ENCODE data around the gene ARHGAP30.

Gene ARHGAP30

DNA sequence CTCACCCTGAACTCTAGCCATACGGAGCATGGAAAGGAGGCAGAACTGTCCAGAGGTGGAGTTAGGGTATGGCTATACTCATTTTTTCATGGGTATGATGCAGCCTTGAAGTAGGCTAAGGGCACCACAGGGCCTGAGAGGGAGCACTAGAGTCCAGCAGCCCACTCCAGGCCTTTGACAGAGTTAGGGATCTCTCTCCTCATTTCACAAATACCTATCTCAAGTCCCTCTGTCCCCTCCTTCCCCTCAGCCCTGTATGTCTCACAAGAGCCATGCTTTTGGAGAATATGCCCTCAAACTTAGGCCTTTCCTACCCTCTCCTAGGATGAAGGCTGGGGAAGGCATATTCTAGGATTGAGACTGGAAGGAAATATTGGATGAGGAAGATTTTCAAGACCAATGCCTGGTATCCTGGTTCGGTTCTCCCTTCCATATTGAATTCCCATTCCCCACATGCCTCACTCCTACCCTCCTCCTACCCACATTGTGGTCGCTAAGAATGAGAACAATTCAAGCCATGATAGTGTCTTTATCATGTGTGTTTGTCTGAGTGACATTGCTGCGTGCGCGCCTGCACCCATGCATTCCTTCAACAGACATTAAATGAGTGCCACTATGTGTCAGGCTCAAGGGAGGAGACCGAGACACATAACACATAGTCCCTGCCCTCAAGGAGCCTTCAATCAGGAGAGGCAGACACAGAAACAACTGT lies 22.3 kb upstream of the ARHGAP30 start:
- DNase-seq: no peak

DNA sequence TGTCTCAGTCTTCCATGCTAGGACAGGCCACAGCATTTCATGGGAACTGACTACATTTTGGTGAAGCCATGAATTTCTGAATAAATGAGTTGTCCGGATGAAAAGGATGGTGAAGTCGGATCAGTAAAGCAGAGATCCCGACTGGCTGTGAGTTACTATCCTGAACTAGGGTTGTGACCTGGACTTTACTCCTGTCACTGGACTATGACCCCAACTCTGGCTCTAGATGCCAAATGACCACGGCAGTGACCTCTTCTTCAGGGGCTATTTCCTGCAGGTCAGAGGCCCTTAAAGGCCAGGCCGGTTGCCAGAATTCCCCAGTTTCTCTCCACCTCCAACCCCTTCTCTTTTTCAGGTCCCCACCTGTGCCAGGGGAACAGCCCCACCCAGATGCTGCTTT lies 21.4 kb upstream of the ARHGAP30 start:
- no peak for DNase-seq

DNA sequence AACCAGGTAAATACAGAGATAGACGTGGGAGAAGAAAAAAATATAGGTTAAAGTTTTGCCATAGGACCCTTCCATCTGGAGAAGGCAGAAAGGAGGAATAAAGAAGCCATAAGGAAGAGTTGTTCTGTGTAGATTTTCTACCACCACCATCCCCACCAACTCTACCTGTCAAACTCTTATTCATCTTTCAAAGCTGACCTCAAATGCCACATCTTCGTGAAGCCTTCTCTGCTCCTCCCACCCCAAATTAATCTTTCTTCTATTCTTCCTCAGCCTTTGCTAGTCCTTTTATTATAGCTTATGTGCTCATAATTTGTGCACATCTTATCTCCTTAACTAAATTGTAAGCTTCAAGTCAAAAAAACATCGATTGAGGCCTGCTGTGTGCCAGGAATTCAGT lies 20.9 kb upstream of the ARHGAP30 start:
- no peak for DNase-seq

DNA sequence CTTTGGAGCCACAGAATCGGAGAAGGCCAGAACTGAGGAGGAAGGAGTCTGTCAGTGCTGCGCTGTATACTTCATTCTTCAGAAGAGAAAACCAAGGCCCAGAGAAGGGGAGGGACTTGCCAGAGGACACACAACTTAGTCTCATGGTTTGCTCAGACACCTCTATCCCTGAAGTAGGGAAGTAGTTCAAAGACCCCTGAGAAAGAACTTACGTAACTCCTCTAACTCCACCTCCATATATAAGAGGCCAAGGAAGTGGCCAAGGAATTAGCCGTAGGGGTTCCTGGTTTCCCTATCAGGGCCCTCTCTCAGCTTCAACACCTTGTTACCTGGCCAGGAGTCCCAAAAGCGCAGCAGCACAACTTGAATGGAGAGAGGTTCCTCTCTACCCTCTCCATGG lies 20.2 kb upstream of the ARHGAP30 start:
- DNase-seq: no peak

DNA sequence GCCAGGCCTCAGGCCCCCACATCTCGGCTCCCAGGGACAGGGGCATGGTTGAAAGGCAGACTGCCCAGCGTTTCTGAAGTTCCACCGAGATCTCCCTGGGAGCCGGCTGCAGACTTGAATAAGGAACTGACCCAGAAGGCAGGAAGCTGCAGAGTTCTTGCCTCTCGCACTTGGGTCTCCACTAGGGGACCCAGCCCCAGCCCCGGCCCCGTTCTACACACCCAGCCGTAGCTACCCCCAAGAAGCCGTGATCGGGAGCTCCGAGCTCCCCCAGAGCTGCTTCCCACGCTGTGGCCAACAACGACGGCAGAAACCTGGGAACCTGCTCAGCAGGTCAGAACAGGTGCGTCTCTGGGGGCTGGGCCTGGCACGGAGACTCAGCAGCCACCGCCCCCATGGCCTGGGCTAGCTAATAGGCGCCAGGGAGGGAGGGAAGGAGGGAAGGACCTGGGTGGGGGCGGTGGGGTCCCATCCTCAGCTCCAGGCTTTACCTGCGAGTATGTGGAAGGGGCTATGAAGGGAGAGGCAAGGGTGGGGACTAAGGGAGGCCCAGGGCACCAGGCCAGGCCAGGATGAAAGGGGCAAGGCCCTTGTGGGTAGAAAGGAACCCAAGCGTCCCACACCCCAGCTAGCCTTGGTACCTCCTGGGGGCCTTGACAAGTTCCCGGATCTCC lies 19.7 kb upstream of the ARHGAP30 start, which contains the start of gene NECTIN4:
TSS of gene NECTIN4 (minus strand) at position 308 of the 674 bp plus-strand sequence. CDS start at position 46, 262 bp downstream.
- no peak for DNase-seq

DNA sequence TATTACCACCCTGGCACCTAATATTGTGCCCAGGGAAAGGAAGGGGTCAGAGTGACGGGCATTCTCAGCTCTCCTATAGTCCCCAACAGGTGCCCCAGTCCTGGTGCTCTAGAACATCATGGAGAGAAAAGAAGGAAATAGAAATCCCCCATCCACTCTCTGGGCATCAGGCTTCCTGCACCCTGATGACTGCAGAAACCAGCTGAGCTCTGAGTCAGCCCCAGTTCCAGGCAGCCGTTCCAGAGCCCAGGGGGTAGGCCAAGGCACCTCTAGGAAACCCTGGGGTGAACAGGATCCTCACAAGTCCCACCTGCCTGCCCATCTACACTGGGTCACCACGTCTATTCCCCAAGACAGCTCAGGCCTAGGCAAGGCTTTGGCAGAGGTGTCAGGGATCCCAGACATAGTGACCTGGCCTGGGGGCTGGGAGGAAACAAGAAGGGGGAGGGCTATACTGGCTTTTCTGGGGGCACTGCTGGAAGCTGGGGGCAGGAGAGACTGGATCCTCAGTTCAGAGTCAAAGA lies 19.0 kb upstream of the ARHGAP30 start:
- no peak for DNase-seq

DNA sequence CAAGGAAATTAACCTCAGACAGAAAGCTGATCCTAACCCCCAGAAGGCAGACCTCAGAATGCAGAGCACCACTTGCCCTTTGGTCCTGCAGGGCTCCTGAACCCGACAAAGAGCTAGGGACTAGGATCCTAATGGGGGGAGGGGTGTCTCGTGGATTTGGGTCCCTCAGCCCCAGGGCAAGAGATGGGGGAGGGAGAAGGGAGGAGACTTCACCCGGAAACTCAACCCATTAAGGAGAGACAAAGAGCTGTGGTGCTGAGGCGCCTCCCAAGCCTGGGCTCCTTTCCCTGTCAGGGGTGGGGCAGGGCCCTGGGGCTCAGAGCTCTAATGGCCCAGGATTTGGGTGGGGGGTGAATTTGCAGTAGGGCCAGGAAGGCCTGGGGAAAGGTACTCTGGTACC lies 16.8 kb upstream of the ARHGAP30 start:
- DNase-seq: no peak

DNA sequence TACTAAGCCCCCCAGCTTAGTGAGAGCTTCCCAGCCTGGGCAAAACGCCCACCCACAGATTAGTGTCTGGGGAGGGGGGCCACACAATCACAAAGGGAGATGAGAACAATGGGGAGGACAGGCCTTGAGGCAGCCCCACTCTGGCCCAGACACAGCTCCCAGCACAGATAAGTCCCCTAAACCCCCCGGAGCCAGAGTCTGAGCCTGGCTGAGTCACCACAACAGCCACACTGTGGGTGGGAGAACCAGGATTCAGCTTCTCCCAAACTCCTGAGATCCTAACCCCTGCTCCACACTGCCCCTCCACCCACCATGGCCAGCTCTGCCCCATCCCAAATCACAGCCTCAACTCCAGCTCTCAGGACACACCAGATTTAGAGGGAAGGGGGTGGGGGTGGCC lies 15.5 kb upstream of the ARHGAP30 start:
- no peak for DNase-seq

DNA sequence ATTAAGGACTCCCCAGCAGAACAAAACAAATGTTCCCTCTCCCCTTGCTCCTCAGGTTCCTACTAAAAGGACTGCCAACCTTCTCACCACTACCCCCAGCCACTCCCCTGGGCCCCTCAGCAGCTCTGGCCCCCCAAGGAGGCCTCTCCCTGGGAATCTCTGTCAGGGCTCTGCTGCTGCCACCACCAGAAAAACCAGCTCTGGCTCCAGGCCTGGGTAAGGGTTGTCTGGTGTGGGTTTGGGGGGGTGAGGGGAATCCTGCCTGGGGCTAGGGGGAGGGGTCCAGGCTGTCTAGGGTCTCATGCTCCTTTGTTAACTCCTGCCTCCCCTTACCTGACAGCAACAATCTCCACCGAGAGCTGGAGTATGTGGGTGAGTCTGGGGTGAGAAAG lies 14.9 kb upstream of the ARHGAP30 start:
- DNase-seq: no peak

DNA sequence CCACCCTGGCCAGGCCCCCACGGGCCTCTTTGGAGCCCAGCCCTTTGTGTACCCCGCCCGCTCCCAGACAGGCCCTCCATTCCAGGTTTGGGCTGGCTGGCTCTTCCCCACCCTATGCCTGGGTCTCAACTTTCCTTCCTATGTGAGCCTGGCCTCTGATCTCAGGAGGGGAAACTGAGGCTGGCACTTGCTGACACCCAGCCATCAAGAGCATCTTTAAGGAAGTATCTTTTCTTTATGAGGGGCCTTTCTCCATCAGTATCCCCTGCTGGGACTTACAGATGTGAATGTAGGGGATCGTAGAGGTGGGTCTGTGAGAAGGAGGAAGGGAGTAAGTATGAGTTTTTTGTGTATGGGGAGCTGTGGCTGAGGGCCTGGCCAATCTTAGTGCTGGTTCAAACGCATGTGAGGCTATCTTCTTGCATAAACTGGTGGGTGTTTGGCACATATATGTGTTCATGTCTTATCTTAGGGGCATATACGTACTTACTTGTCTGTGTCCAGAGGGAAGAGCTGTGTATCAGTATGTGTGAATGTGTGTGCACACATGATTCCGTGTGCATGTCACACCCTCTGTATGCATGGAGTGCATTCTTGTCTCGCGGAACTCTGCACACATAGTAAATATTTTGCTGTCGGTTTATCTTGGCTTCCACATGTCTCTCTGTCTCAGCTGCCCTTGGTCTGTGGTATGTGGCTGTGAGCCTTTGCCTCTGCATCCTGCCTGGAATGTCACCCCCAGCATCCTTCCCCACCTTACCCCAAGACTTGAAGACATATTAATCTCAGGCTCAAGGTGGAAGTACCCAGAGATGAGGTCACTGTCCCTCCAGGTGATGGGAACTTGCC lies 14.3 kb upstream of the ARHGAP30 start:
- DNase-seq: no peak

DNA sequence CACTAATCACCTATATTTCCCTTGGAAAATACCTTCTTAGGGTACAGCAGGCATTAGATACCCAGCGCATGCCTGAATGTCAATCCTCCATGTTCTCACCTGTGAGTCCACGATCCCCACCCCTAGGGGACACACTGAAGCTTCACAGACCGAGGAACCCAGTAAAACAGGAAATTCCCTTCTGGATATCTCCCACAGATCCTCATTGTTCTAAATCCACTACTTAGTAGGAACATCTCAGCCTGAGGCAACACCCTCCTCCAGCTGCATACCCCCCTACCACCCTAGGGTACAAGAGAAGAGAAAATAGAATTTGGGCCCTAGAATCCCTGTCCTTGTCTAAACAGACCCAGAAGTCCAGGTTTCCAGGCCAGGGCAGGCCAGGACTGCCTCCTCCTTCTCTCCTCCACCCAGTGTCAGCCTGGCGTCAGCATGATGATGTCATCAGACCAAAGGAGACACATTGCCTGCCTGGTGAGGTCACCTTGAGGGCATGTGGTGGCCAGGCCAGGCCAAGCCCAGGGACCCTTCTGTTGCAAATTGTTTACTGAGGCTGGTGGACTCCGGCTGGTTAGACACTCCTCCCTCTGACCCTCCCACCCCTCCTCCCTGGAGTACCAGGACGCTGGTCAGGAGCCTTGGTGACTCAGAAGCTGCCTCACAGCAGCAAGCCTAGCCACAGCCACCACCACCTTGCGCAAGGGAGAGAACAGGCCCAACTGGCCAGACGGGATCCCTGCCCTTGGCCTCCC lies 13.5 kb upstream of the ARHGAP30 start:
- DNase-seq: no peak

DNA sequence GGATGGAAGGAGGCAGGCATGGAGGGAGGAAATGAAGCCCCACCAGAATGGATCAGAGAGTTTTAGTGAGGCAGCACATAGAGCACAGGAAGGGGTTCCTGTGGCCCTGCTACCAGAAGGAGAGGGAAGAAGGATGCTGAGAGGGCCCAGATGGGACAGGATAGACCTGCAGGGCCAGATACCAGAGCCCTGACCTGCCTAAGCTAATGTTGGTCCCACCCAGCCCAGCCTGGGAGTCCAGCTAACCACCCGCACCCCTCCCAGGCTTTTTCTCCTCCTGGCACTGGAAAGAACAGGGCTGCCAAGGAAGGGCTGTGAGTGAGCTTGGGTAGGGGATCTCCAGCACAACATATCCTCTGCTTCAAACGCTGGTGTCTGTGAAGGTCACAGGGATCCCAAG lies 12.8 kb upstream of the ARHGAP30 start:
- no peak for DNase-seq

DNA sequence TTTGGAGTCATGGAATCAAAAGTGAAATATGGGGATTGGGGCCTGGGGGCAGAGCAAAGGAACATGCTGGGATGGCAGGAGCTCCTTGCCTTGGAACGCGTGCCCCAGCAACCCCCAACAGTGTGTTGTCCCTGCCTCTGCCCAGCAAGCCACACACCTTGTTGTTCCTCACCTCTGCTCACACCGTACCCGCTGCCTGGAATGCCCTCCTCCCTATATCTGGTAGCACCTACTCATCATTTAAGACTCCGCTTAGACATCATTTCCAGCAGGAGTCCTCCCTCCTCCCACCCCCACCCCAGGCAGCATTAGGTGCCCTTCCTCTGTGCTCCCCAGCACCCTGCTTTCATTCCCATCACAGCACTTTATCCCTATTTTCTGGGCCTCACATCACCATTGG lies 11.8 kb upstream of the ARHGAP30 start:
- no peak for DNase-seq

DNA sequence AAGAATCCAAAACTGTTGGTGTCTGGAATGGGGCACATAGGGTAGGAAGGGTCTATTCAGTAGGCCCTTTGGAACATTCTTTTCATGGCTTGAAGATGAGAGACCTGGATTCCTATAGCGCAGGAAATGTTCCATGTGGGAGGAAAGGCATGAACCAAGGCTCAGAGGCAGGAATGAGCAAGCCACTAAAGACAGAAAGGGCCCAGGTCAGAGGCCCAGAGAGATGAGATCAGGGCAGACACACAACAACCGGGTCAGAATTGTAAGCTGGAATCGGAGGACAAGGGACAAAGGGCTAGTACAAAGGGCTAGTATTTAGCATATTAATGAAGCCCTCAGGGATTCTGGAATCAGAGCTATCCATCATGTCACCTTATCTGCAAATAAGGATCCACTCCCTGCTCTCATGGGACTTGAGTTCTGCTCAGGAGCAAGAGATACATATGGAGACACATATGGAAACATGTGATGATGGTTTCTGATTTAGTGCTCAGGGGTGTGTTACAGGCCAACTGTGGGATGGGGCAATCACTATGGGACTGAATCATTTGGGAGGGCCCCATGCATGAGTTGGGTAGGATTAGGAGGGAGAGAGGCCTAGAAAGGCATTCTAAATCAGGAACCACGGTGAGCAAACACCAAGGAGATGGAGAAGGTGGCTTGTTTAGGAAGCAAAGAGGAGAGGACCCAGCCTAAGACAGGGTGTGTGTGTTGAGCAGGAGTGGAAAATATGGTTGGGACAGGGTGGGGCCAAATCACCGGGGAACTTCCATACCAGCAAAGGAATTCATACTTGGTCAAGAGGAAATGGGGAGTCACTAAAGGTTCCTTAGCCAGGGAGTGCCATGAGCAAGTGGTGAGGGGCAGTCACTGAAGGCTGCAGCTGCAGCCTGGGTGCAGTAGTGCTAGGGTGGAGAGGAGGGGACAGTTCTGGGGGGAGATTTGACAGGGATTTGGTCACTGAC lies 11.0 kb upstream of the ARHGAP30 start:
- DNase-seq: no peak

DNA sequence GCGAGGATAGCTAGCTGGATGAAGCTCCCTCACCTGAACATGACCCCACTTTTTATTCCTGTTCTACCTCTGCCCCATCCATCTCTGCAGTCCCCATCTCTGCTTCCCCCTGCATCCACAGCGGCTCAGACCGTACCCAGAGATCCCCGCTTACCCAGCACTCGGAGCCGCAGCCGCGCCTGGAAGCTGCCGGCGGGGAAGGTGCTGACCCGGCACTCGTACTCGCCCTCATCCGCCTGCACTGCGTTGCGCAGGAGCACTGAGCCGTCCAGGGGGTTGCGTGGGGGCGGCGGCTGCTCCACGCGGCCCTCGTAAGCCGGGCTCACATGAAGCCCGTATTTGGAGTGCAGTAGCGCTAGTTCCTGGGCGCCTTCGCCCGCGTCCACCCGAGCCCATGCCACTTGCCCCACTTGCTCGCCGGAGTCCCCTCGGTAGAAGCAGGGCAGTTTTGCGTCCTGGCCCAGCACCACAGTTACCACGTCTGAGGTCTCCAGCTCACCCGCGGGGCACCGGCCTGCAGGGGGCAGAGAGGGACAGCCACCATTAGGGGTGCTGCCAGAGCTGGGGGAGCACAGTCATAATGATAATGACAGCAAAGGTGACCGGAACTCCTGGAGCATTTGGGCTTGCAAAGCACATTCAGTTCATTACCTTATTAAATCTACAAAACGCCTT lies 9.9 kb upstream of the ARHGAP30 start:
- no peak for DNase-seq

DNA sequence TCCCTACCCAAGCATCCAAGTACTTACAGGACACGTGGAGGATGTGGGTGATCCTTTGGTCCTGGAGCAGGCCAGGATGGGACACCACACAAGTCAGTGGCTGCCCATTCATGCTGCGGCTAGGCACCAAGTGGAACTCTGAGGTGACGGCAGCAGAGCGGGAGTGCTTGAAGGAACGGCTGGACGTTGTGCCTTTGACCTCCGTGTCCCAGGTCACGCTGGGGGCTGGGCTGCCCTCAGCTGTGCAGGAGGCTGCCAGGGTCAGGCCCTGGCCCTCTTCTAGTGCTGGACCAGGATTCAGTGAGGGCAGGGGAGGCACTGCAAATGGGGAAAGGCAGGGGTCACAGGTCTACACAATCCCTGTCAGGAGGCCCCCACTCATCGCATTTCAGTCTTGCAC lies 7.7 kb upstream of the ARHGAP30 start:
- DNase-seq: no peak

DNA sequence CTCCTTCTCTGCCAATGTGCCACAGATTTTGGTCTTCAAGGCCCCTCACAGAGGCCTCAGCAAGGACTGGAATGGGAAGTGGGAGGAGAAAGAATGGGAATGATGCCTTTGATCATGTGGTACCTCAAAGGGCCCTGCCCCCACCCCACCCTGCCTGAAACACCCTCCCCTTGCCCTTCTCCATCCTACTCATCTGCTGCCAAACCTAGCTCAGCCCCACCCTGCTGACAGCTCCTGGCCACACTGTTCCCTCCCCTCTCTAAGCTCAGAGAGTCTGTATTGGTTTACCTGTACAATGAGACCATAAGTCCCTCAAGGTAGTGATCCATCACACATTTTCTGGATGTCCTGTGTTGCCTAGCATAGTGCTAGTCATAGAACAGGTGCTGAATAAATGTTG lies 6.7 kb upstream of the ARHGAP30 start:
- no peak for DNase-seq

DNA sequence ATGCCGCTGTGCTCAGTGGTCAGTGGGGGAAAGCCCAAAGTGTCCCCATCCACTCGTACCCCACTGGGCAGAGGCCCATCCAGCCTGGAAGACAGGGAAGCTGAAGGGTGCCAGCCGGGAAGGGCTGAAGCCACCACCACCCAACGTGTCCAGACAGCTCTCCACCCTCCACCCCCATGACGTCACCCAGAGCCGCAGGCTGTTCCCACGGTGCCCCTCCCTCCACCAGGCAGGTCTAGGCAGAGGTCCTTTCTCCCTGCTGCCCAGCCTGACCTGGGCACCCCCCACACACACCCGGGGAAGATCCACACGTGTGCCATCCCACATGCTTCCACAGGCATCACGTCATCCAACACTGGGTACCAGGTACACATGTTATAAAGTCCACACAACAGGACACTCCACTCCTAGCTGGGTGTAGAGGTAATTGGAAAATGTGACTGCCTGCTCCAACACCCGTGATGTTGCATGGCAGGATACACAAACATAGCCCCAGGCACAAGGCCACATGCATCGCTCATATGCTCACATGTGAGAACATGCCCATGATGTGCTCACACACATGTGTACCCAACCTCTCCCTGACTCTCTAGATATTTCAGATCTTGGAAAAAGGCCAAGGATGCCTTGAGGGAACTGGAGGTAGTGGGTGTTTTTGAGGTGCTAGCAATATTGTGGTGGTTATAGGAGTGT lies 5.1 kb upstream of the ARHGAP30 start:
- DNase-seq: no peak
